WTC11 (cell line): ENCODE measurements around the gene FRG2B. TPM values are rescaled to one million over a fixed set of nuclear protein-coding genes. Genes with fewer than 3 reads are reported as not detected.

ENCODE experiments used
- ATAC-seq: fragments of 200-7000 bp; cut with Tn5 transposase; 2 replicates; pipeline ENCODE4 v1.10.0; 2021; ENCODE audit warnings: mild to moderate bottlenecking, moderate library complexity
- CTCF ChIA-PET: fragments of 300-600 bp; sonication (Branson Sonifier 250); formaldehyde crosslinking; loops from one replicate; lab custom pipeline; 2021; ENCODE audit warnings: antibody characterized with exemption; lab: Charles Lee
- POLR2A ChIA-PET: fragments of 350-600 bp; sonication (Branson Sonifier 250); formaldehyde crosslinking; loops from one replicate; lab custom pipeline; 2021; ENCODE audit warnings: antibody characterized with exemption; lab: Charles Lee
- DNase-seq: peaks from one replicate; pipeline ENCODE4 v3.0.0; 2021; ENCODE audit warnings: low spot score
- H3K27ac Mint-ChIP-seq: 2 replicates; pipeline ENCODE4 v1.8.0; 2021; ENCODE audit warnings: mixed read lengths
- H3K27me3 Mint-ChIP-seq: 2 replicates; pipeline ENCODE4 v1.8.0; 2021; ENCODE audit warnings: low read depth, mild to moderate bottlenecking, moderate library complexity, mixed read lengths
- H3K36me3 Mint-ChIP-seq: 2 replicates; pipeline ENCODE4 v1.8.0; 2021; ENCODE audit warnings: mixed read lengths
- H3K4me1 Mint-ChIP-seq: 2 replicates; pipeline ENCODE4 v1.8.0; 2022; ENCODE audit warnings: mixed read lengths
- H3K4me3 Mint-ChIP-seq: 2 replicates; pipeline ENCODE4 v1.8.0; 2021; ENCODE audit warnings: mild to moderate bottlenecking, moderate library complexity, mixed read lengths
- H3K9me3 Mint-ChIP-seq: 2 replicates; pipeline ENCODE4 v1.8.0; 2021; ENCODE audit warnings: mixed read lengths
- ATF1 ChIP-seq: sonication (generic); formaldehyde crosslinking; IDR thresholded peaks from 2 replicates; pipeline ENCODE4 v1.8.1; 2023; ENCODE audit warnings: mild to moderate bottlenecking, moderate library complexity, missing genetic modification reagents
- CTCF ChIP-seq: fragments of 200-600 bp; IDR thresholded peaks from 2 replicates; pipeline ENCODE4 v1.8.0; 2022; ENCODE audit warnings: antibody characterized with exemption
- ESRRA ChIP-seq: sonication (generic); formaldehyde crosslinking; IDR thresholded peaks from 2 replicates; pipeline ENCODE4 v1.8.1; 2022; ENCODE audit warnings: mild to moderate bottlenecking, missing genetic modification reagents, borderline replicate concordance
- FOXP4 ChIP-seq: sonication (generic); formaldehyde crosslinking; IDR thresholded peaks from 2 replicates; pipeline ENCODE4 v1.8.0; 2022; ENCODE audit warnings: mild to moderate bottlenecking, missing genetic modification reagents
- GABPB1 ChIP-seq: sonication (generic); formaldehyde crosslinking; IDR thresholded peaks from 2 replicates; pipeline ENCODE4 v1.8.1; 2023; ENCODE audit warnings: mild to moderate bottlenecking, missing genetic modification reagents
- GRHL2 ChIP-seq: fragments of 250-450 bp; sonication (Bioruptor Pico); IDR thresholded peaks from 2 replicates; pipeline ENCODE4 v1.8.0; 2022; ENCODE audit warnings: mild to moderate bottlenecking, moderate library complexity; ENCODE audit not compliant: insufficient replicate concordance, severe bottlenecking
- IRF2 ChIP-seq: sonication (generic); formaldehyde crosslinking; IDR thresholded peaks from 2 replicates; pipeline ENCODE4 v1.8.0; 2022; ENCODE audit warnings: low read depth, missing genetic modification reagents, borderline replicate concordance
- SMAD3 ChIP-seq: sonication (generic); formaldehyde crosslinking; IDR thresholded peaks from 2 replicates; pipeline ENCODE4 v1.8.0; 2022; ENCODE audit warnings: missing genetic modification reagents, mild to moderate bottlenecking, borderline replicate concordance
- SMAD4 ChIP-seq: sonication (generic); formaldehyde crosslinking; IDR thresholded peaks from 2 replicates; pipeline ENCODE4 v1.8.0; 2022; ENCODE audit warnings: mild to moderate bottlenecking, missing genetic modification reagents
- ZNF121 ChIP-seq: sonication (generic); formaldehyde crosslinking; IDR thresholded peaks from 2 replicates; pipeline ENCODE4 v1.8.0; 2023; ENCODE audit warnings: missing genetic modification reagents
- ZNF317 ChIP-seq: sonication (generic); formaldehyde crosslinking; IDR thresholded peaks from 2 replicates; pipeline ENCODE4 v1.8.1; 2023; ENCODE audit warnings: low read depth, mild to moderate bottlenecking, moderate library complexity, missing genetic modification reagents, borderline replicate concordance
- total RNA-seq: library from RNA; stranded (reverse); gene quantifications from 3 replicates; pipeline ENCODE4 v1.2.3, GENCODE V29; 2021
- TF ChIP-seq, protein P1 (sequence below): sonication (generic); formaldehyde crosslinking; conservative IDR thresholded peaks from 2 replicates; pipeline ENCODE4 v1.8.1; 2023; ENCODE audit warnings: mild to moderate bottlenecking, low read depth, missing genetic modification reagents, moderate library complexity
- TF ChIP-seq, protein P2 (sequence below): sonication (generic); formaldehyde crosslinking; IDR thresholded peaks from 2 replicates; pipeline ENCODE4 v1.8.1; 2022; ENCODE audit warnings: missing genetic modification reagents, borderline replicate concordance
- TF ChIP-seq, protein P3 (sequence below): sonication (generic); formaldehyde crosslinking; IDR thresholded peaks from 2 replicates; pipeline ENCODE4 v1.8.1; 2023; ENCODE audit warnings: mild to moderate bottlenecking, missing genetic modification reagents
- TF ChIP-seq, protein P4 (sequence below): sonication (generic); formaldehyde crosslinking; IDR thresholded peaks from 2 replicates; pipeline ENCODE4 v1.8.1; 2022; ENCODE audit warnings: mild to moderate bottlenecking, moderate library complexity, missing genetic modification reagents
- TF ChIP-seq, protein P5 (sequence below): sonication (generic); formaldehyde crosslinking; IDR thresholded peaks from 2 replicates; pipeline ENCODE4 v1.8.1; 2022; ENCODE audit warnings: mild to moderate bottlenecking, missing genetic modification reagents, moderate library complexity, borderline replicate concordance

Gene FRG2B
- total RNA-seq, 1 experiment from 2014 or later = not detected

- TF ChIP-seq, protein P1, sequence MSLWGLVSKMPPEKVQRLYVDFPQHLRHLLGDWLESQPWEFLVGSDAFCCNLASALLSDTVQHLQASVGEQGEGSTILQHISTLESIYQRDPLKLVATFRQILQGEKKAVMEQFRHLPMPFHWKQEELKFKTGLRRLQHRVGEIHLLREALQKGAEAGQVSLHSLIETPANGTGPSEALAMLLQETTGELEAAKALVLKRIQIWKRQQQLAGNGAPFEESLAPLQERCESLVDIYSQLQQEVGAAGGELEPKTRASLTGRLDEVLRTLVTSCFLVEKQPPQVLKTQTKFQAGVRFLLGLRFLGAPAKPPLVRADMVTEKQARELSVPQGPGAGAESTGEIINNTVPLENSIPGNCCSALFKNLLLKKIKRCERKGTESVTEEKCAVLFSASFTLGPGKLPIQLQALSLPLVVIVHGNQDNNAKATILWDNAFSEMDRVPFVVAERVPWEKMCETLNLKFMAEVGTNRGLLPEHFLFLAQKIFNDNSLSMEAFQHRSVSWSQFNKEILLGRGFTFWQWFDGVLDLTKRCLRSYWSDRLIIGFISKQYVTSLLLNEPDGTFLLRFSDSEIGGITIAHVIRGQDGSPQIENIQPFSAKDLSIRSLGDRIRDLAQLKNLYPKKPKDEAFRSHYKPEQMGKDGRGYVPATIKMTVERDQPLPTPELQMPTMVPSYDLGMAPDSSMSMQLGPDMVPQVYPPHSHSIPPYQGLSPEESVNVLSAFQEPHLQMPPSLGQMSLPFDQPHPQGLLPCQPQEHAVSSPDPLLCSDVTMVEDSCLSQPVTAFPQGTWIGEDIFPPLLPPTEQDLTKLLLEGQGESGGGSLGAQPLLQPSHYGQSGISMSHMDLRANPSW = no peak
- TF ChIP-seq SMAD4 = no peak
- TF ChIP-seq GRHL2 (CRISPR knock-in tag) = no peak
- no peak for TF ChIP-seq GABPB1 (CRISPR knock-in tag)
These were observed 10.0 kb downstream of the FRG2B start (continued) for GRCh38 chr10:133616371-133617130.

DNA sequence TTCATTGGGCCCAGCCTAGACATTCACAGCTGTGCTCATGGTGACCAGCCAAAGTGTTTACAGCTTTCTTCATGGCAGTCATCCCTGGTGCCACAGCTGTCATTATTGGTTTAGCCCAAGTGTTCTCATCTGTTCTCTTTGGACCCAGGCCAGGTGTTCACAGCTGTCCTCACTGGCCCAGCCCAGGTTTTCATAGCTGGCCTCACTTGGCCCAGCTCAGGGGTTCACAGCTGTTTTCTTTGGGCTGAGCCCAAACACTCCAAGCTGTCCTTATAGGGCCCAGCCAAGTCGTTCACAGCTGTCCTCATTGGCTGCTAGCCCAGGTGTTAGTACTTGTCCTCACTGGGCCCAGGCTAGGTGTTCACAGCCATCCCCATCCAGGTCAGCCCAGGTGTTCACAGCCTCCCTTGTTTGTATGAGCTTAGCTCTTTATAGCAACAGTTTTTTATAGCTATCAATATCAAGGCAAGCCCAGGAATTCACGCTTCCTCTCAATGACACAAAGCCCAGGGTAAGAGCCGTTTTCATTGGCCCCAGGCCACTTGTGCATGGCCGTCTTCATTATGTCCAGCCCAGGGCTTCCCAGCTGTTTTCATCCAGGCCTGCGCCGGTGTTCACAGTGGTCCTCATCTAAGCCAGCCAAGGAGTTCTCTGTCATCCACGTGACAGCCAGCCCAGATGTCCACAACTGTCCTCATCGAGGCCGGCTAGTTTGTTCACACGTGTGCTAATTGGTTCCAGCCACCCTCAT lies 11.6 kb downstream of the FRG2B start:
- DNase-seq (no peak), ATAC-seq (no peak)
- TF ChIP-seq ESRRA (CRISPR knock-in tag) = no peak
- TF ChIP-seq, protein P2, sequence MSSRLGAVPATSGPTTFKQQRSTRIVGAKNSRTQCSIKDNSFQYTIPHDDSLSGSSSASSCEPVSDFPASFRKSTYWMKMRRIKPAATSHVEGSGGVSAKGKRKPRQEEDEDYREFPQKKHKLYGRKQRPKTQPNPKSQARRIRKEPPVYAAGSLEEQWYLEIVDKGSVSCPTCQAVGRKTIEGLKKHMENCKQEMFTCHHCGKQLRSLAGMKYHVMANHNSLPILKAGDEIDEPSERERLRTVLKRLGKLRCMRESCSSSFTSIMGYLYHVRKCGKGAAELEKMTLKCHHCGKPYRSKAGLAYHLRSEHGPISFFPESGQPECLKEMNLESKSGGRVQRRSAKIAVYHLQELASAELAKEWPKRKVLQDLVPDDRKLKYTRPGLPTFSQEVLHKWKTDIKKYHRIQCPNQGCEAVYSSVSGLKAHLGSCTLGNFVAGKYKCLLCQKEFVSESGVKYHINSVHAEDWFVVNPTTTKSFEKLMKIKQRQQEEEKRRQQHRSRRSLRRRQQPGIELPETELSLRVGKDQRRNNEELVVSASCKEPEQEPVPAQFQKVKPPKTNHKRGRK (CRISPR knock-in tag) = no peak
- TF ChIP-seq IRF2 (CRISPR knock-in tag) = no peak
- no peak for TF ChIP-seq CTCF
- no peak for TF ChIP-seq FOXP4
- no peak for TF ChIP-seq ATF1
- TF ChIP-seq, protein P3, sequence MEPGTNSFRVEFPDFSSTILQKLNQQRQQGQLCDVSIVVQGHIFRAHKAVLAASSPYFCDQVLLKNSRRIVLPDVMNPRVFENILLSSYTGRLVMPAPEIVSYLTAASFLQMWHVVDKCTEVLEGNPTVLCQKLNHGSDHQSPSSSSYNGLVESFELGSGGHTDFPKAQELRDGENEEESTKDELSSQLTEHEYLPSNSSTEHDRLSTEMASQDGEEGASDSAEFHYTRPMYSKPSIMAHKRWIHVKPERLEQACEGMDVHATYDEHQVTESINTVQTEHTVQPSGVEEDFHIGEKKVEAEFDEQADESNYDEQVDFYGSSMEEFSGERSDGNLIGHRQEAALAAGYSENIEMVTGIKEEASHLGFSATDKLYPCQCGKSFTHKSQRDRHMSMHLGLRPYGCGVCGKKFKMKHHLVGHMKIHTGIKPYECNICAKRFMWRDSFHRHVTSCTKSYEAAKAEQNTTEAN (CRISPR knock-in tag) = no peak
- TF ChIP-seq ZNF121 (CRISPR knock-in tag) = no peak
- TF ChIP-seq SMAD3 (CRISPR knock-in tag) = no peak
- TF ChIP-seq, protein P4, sequence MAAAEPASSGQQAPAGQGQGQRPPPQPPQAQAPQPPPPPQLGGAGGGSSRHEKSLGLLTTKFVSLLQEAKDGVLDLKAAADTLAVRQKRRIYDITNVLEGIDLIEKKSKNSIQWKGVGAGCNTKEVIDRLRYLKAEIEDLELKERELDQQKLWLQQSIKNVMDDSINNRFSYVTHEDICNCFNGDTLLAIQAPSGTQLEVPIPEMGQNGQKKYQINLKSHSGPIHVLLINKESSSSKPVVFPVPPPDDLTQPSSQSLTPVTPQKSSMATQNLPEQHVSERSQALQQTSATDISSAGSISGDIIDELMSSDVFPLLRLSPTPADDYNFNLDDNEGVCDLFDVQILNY (CRISPR knock-in tag) = no peak
- TF ChIP-seq, protein P5, sequence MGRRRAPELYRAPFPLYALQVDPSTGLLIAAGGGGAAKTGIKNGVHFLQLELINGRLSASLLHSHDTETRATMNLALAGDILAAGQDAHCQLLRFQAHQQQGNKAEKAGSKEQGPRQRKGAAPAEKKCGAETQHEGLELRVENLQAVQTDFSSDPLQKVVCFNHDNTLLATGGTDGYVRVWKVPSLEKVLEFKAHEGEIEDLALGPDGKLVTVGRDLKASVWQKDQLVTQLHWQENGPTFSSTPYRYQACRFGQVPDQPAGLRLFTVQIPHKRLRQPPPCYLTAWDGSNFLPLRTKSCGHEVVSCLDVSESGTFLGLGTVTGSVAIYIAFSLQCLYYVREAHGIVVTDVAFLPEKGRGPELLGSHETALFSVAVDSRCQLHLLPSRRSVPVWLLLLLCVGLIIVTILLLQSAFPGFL (CRISPR knock-in tag) = no peak
- TF ChIP-seq ZNF317 (CRISPR knock-in tag) = no peak
- Mint-ChIP-seq H3K27ac (no peak overlapping the region), H3K4me1 (no peaks in the 10 kb centered on the region), H3K4me3 (no peak overlapping the region), H3K36me3 (peaks cover 85% of the 10 kb centered on the region), H3K27me3 (peaks cover 16% of the 10 kb centered on the region), H3K9me3 (peaks cover 95% of the 10 kb centered on the region)
- POLR2A ChIA-PET = no interaction called here
- CTCF ChIA-PET = no interaction called here
